Cardiac muscle cell (in vitro differentiated cells and primary cell): Measurements from ENCODE around the gene XCR1. TPM values are rescaled to one million over a fixed set of nuclear protein-coding genes. Genes with fewer than 3 reads are reported as not detected.

ENCODE experiments used
- DNase-seq, 2 donors: peaks; one replicate each; pipeline versions ENCODE4 v3.0.0 to v3.0.0-alpha.2; 2010 to 2017; ENCODE audit warnings: low read depth in 1 of 2, low spot score in 1 of 2
- H3K27ac ChIP-seq: fragments of 200-600 bp; sonication (generic); 2 replicates; pipeline ENCODE4 v1.5.1; 2016
- H3K27me3 ChIP-seq: fragments of 200-600 bp; sonication (generic); 2 replicates; pipeline ENCODE4 v1.6.0; 2016; ENCODE audit warnings: control low read depth
- H3K36me3 ChIP-seq: fragments of 200-600 bp; sonication (generic); 2 replicates; pipeline ENCODE4 v1.5.1; 2016; ENCODE audit warnings: control low read depth
- H3K4me1 ChIP-seq: fragments of 200-600 bp; sonication (generic); 2 replicates; pipeline ENCODE4 v1.8.1; 2017; ENCODE audit warnings: low read depth, mild to moderate bottlenecking, mixed run types
- H3K4me3 ChIP-seq: fragments of 200-600 bp; sonication (generic); 2 replicates; pipeline ENCODE4 v1.5.1; 2016; ENCODE audit warnings: mild to moderate bottlenecking
- H3K9me3 ChIP-seq: fragments of 200-600 bp; sonication (generic); 2 replicates; pipeline ENCODE4 v1.5.1; 2017; ENCODE audit warnings: low read depth, mild to moderate bottlenecking, control low read depth
- polyA plus RNA-seq: library from polyadenylated mRNA; unstranded; fragments of >200 nt; fragmentation: Nextera tagmentation; extraction: Ambion mirVana; gene quantifications from 2 replicates; pipeline ENCODE4 v1.2.1, GENCODE V29; 2016
- total RNA-seq: library from RNA; depleted of rRNA; stranded (reverse); fragments of >200 nt; gene quantifications from 2 replicates; pipeline ENCODE4 v1.2.3, GENCODE V29; 2016
- TF ChIP-seq, protein P1 (sequence below): IDR thresholded peaks from 2 replicates; pipeline ENCODE4 v1.5.1; 2012; ENCODE audit warnings: low read depth, mild to moderate bottlenecking, low read length

The XCR1 gene
- total and polyA plus RNA-seq, 2 experiments from 2014 or later, result not detected

DNA sequence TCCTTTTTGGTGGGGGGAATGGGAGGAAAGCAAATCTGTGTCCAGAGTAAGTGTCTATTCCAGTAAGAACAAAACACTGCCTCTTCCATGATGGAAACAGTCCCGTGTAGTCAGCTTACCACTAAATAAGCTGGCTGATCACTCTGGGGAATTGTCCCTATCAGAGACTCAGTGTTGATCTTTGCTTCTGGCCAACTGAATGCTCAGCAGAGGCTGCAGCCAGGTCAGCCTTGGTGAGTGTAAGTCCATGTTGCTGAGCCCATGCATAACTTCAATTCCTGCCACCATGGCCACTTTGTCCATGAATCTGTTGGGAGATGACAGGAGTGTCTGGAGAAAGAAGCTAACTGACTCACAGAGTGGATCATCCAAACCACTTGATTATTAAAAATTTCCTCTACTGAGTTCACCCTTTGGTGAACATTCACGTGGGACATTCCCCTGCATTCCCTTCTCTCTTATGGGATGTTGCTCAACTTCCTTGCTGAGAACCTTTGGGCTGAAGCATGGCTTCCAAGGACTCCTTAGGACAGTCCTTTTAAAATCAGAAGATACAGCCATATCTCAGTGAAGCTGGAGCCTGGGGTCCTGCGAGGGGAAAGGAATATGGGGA is 33.9 kb upstream of the XCR1 start:
- no peaks in the 10 kb centered on the region for H3K36me3 ChIP-seq
- no peak for DNase-seq
- H3K27me3 ChIP-seq, result no peaks in the 10 kb centered on the region
- TF ChIP-seq, protein P1, sequence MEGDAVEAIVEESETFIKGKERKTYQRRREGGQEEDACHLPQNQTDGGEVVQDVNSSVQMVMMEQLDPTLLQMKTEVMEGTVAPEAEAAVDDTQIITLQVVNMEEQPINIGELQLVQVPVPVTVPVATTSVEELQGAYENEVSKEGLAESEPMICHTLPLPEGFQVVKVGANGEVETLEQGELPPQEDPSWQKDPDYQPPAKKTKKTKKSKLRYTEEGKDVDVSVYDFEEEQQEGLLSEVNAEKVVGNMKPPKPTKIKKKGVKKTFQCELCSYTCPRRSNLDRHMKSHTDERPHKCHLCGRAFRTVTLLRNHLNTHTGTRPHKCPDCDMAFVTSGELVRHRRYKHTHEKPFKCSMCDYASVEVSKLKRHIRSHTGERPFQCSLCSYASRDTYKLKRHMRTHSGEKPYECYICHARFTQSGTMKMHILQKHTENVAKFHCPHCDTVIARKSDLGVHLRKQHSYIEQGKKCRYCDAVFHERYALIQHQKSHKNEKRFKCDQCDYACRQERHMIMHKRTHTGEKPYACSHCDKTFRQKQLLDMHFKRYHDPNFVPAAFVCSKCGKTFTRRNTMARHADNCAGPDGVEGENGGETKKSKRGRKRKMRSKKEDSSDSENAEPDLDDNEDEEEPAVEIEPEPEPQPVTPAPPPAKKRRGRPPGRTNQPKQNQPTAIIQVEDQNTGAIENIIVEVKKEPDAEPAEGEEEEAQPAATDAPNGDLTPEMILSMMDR, result no peak
- no peak overlapping the region for H3K27ac ChIP-seq
- no peaks in the 10 kb centered on the region for H3K9me3 ChIP-seq
- no peak overlapping the region for H3K4me3 ChIP-seq
- H3K4me1 ChIP-seq, result peaks cover 8% of the 10 kb centered on the region

DNA sequence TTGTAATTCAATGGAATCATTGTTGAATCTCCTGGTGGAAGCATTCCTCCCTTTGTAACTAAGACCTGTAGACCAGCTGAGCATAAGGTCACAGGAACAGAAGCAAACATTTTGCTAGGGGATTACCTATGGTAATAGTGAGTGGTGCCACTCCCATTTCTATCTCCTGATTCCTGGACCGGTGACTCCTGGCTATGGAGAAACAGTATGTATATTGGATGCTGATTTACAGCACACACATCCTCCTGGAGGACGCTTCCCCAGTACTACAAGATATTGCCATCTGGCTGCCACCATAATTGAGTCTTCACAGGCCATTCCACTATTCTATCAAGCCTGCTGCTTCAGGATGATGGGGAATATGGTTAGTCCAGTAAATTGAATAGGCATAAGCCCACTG is 33.3 kb upstream of the XCR1 start:
- no peaks in the 10 kb centered on the region for H3K9me3 ChIP-seq
- H3K4me1 ChIP-seq, result peaks cover 8% of the 10 kb centered on the region
- TF ChIP-seq, protein P1, result no peak
- H3K4me3 ChIP-seq, result no peak overlapping the region
- H3K27ac ChIP-seq, result no peak overlapping the region
- H3K27me3 ChIP-seq, result no peaks in the 10 kb centered on the region
- H3K36me3 ChIP-seq, result no peaks in the 10 kb centered on the region
- no peak for DNase-seq

DNA sequence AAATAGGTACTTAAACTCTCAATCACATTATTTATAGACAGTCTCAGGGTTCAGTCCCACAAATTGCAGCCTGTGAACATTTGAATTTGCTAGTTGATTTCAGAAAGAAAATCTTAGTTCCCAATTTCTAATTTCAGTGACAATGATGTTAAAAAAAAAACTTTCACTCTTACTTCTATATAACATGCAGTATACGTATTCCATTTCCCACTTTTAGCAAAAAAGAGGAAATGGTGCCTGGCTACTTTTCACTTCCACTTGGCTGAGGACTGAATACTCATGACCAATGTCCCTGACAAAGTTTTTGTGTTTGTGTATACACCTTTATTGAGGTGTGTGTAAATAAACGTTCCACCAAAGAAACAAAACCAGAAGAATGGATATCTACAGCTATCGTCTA is 32.1 kb upstream of the XCR1 start:
- no peak overlapping the region for H3K27ac ChIP-seq
- H3K4me1 ChIP-seq, result peaks cover 8% of the 10 kb centered on the region
- H3K4me3 ChIP-seq, result no peak overlapping the region
- no peak for DNase-seq
- TF ChIP-seq, protein P1, result no peak
- H3K9me3 ChIP-seq, result no peaks in the 10 kb centered on the region
- H3K27me3 ChIP-seq, result no peaks in the 10 kb centered on the region
- no peaks in the 10 kb centered on the region for H3K36me3 ChIP-seq

DNA sequence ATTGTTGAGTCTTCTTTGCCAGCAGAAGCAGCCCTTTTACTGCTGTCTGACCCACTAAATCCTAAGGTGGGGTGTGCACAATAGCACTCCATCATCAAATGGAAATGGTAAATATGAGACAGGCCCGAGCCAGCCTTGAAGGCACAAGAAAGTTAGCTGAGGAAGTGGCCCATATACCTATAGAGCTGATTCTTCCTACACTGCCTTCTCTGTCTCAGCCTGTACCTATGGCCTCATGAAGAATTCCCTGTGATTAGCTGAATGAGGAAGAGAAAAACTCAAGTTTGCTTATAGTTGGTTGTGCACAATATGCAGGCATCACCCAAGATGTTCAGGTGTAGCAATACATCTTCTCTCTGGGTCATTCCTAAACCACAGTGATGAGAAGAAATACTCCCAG is 31.7 kb upstream of the XCR1 start:
- Histone ChIP-seq H3K36me3 (no peaks in the 10 kb centered on the region), H3K4me3 (no peak overlapping the region), H3K27me3 (no peaks in the 10 kb centered on the region), H3K9me3 (no peaks in the 10 kb centered on the region), H3K27ac (no peak overlapping the region), H3K4me1 (peaks cover 8% of the 10 kb centered on the region)
- DNase-seq, result no peak
- TF ChIP-seq, protein P1, result no peak

DNA sequence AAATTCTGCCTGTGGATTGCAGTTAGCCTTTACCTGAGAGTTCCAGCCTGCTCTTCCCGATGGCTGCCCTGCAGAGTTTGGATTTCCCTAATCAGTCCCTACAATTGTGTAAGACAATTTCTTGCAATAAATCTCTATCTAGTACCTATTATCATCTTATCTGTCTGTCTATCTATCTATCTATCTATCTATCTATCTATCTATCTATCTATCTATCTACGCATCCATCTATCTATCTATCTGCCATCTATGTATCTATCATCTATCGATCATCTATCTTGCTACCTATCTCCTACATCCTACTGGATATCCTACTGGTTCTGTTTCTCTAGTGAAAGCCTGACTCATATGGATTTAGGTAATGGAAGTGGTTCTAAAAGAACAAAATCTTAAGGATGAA is 30.4 kb upstream of the XCR1 start:
- Histone ChIP-seq H3K27me3 (no peaks in the 10 kb centered on the region), H3K4me1 (peaks cover 4% of the 10 kb centered on the region), H3K4me3 (no peak overlapping the region), H3K27ac (no peak overlapping the region), H3K36me3 (no peaks in the 10 kb centered on the region), H3K9me3 (no peaks in the 10 kb centered on the region)
- DNase-seq, result no peak
- TF ChIP-seq, protein P1, result no peak
